ENCODE results near the gene CBARP.
"Not testable (repeated sequence)": the region's sequence is repeated elsewhere in the genome, so short reads cannot be mapped to it uniquely, and the experiment has no call there.

CBARP gene

GRCh38 chr19:1206150-1206863, 31.5 kb downstream of the CBARP start:
- no peak for DNase-seq

GRCh38 chr19:1205114-1206099, 32.4 kb downstream of the CBARP start, which contains the start of gene STK11:
TSS of gene STK11 (plus strand) at chr19:1205778. CDS start at chr19:1206914, 1,136 bp downstream.
- peak; percentile 72 for DNase-seq

GRCh38 chr19:1200614-1201013, 37.2 kb downstream of the CBARP start:
- not testable (repeated sequence) for DNase-seq

- no peak for DNase-seq
These were observed 38.3 kb downstream of the CBARP start for GRCh38 chr19:1199531-1199930.

GRCh38 chr19:1189419-1189818, 48.4 kb downstream of the CBARP start:
- no peak for DNase-seq

- DNase-seq, result no peak
These were observed 54.1 kb downstream of the CBARP start for GRCh38 chr19:1183543-1184172.

- DNase-seq, result no peak
These were observed 55.1 kb downstream of the CBARP start for GRCh38 chr19:1182727-1183126.

GRCh38 chr19:1182068-1182467, 55.7 kb downstream of the CBARP start:
- DNase-seq, result no peak

GRCh38 chr19:1181606-1182005, 56.2 kb downstream of the CBARP start:
- no peak for DNase-seq
